HG03196 (cell line): ENCODE results near the gene BLM.
"Not testable (repeated sequence)": the region's sequence is repeated elsewhere in the genome, so short reads cannot be mapped to it uniquely, and the experiment has no call there.

Experiments used
- ATAC-seq: cut with Tn5 transposase; IDR thresholded peaks from one replicate; pipeline ENCODE4 v1.9.1; 2021; ENCODE audit not compliant: unreplicated experiment

BLM gene

DNA sequence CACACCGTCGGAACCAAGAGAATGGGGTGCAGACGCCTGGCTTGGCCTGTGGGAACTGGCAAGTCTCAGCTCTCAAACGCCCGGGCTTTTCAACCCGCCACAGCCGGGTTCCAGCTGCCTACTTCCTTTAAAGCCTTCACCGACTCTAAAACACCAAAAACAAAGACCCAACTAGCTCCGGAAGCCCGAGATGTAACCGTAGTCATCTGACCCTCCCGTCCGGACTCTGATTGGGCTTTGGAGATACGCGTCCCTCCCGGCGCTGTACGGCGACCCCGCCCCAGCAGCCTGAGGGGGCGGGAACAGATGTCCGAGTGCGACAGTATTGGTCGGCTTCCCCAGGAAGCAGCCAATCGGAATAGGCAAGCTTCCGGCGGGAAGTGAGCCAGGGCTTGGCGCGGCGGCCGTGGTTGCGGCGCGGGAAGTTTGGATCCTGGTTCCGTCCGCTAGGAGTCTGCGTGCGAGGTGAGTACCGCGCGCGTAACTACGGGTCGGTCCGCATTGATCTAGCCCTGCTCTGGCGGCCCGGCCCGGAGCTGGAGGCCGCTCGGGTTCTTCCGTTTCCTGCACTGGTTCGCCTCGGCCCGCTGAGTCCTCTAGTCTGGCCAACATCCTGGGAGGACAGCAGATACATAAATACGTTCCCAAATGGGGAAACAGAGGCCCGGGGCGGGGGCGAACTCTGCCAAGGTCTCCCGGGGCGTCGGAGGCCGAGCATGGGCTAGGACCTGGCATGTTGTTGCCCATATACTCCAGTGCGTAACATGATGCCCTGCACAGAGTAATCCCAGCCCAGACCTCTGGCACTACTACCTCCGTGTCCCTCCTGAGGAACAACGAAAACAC, at the start of gene BLM:
BLM (plus strand) TSS at position 371 of the 846 bp plus-strand sequence. CDS start 30,047 bp downstream, outside the sequence.
- peak; percentile 99 for ATAC-seq

DNA sequence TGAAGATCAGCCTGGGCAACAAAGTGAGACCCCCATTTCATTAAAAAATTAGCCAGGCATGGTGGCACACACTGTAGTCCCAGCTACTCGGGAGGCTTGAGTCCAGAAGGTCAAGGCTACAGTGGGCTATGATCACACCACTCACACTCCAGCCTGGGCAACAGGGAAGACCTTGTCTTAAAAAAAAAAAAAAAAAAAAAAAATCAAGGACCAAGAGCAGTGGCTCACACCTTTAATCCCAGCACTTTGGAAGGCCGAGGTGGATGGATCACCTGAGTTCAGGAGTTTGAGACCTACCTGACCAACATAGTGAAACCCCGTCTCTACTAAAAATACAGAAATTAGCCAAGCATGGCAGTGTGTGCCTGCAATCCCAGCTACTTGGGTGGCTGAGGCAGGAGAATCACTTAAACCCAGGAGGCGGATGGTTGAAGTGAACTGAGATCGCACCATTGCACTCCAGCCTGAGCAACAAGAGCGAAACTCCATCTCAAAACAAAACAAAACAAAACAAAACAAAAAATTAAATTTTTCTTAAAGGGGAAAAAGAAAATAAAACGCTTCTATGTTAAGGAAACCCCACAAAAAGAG, 49.3 kb upstream of the BLM start:
- ATAC-seq: not testable (repeated sequence)

DNA sequence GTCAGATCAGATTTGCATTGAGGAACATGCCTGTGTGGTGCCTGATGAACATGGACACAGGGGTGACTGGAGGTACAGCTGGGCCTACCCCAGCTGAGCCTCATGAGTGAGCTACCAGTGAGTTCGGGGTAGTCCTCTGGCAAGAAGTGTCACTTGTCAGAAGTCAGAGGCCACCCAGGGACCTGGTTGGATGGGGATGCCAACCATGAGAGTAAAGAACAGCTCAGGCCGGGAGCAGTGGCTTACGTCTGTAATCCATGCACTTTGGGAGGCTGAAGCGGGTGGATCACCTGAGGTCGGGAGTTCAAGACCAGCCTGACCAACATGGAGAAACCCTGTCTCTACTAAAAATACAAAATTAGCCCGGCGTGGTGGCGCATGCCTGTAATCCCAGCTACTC, 46.5 kb upstream of the BLM start:
- not testable (repeated sequence) for ATAC-seq

DNA sequence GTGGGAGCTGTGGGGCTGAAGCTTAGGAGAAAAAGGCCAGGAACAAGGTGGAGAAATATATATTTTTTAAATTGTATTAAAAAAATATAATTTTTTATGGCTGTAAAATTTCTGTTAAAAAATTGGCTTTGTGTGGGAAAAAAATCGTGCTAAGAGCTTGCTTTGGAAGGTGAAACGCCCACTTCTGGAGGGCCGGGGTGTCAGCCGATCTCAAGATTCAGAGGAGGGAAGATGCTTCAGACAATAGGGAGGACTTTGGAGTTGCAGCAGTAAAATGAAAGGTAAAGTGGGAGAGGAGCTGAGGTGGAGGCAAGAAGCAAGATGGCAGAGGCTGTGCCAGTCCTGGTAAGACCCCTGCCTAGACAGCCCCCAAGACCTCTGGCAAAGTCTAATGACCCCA, 45.9 kb upstream of the BLM start:
- no peak for ATAC-seq

DNA sequence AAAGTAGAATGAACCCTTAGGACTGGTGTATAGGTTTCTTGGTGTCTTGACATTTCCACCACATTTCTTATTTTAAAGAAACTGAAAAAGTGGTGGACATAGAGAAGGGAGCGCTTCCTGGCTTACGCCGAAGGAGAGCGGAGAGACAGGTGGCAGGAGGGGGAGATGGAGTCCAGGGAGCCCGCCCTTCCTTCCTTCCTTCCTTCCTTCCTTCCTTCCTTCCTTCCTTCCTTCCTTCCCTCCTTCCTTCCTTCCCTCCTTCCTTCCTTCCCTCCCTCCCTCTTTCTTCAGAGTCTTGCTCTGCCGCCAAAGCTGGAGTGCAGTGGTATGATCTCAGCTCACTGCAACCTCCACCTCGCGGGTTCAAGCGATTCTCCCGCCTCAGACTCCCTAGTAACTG, 43.8 kb upstream of the BLM start:
- not testable (repeated sequence) for ATAC-seq

DNA sequence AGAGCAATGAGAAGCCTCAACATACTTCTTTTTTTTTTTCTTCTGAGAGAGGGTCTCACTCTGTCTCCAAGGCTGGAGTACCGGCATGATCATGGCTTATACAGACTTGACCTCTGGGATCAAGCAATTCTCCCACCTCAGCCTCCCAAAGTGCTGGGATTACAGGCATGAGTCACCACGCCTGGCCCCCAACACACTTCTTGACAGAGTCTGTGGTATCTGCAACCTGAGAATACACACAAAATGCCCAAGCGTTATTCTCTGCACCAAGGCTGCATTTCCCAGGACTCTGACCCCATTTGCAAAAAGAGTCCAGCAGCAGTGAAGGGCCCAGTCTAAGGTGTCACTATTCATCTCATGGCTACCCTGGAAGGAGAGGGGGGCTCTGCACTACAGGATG, 42.7 kb upstream of the BLM start:
- ATAC-seq: no peak

DNA sequence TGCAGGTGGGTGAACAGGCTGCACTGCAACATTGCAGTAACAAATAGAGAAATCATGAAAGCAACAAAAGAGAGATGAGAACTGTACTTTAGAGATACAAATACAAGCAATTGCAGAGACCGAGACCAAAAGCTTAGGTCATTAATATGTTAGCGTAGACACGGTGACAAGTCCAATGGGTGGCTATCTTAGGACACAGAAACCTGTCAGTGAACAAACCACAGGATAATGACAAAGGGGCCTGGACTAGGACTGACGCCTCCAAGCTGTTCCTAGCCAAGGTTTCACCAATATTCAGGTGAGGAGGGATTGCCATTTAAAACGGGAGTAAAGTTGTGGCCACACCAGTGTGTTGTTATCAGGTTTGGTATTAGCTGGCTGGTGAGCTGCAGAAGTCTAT, 41.7 kb upstream of the BLM start:
- ATAC-seq: no peak

DNA sequence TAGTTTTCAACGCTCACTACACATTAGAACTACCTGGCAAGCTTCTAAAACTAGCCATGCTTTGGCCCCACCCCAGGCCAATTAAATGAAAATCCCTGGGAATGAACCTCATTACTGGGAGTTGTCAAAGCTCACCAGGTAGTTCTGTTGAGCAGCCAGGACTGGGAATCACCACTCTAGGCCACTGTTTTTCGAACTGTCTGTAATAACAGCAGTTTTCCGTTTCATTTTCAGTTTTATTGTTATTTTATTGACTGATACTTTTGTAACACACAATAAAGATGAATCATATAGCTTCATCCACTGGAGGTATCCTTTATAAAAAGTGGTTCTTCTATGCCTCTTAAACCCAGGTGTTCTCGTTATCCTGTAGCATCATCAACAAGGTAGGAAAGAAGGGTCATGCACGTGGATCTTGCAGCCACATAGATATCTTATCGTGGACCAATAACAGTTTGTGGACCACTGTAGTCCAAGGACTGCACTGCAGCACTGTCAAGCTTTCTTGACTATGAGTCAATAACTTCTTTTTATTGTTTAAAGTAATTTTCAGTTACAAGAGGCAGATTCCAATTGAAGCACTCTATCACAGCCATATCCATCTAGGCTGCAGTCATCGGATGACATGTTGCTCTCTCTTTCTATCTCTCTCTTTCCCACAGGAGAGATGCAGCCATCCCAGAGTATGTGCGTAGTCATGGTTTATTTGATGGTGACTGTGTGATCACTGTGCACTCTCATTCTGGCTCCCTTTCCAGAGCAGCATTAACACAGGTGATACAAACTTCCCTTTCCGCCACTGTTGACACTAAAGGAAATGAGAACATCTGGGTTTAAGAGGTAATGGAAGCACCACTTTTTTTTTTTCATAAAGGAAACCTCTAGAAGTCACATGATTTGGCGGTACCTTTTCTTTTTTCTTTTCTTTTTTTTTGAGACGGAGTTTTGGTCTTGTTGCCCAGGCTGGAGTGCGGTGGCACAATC, 39.0 kb upstream of the BLM start:
- no peak for ATAC-seq

DNA sequence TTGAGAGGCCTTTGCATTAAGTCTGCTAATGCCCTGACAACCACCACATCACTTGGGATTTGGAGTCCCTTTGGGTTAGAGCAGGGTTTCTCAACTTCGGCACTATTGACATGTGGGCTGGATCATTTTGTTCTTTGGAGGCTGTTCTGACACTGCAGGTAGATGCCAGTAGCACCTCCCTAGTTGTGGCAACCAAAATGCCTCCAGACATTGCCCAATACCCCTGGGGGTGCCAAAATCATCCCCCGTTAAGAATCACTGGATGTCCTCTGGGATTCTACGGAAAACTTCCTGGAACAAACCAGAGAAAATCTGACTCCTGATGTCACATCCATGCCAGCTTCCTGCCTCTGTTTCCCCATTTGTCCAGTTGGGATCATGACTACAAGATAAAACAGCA, 37.2 kb upstream of the BLM start:
- no peak for ATAC-seq

DNA sequence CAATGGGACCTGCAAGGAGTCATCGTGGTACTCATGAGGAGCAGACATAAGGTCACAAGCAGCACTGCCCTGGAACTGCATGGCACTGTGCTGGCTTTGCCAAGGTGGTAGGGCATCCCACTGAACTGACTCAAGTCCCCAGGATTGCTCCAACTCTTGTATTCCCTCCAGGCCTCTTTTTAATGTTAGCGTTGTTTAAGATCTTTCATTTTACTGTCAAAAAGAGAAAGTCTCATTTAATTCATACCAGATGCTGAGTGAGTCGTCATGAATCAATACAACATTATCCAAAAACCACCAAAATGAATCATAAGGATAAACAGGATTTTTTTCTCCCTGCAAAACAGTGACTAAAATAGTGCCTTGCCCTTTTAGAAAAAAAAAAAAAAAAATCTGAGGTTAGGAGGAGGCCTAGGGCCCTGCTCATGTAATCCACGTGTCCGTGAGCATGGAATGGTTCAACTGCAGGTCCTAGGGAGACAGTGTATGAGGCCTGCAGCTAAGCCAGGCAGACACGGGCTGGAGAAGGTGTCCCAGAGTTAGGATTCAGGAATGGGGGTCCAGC, 36.7 kb upstream of the BLM start:
- ATAC-seq: no peak

DNA sequence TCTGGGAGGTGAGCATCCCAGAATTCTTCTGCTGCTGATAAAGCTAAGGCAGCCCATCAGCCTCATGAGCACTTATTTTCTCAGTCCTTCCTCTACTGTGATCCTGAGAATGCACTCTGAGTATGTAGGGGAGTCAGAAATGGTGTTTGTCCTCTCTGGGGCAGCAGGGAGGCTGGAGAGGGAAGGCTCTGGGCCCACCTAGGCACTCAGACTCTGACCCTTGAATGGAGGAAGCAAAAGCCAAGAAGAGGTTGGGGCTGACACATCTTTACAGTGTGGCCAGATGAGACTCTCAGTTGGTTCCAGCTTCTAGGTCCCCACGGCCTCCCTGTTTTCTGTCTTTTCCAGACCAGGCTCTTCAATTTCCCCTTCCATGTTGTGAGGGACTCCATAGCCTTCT, 36.1 kb upstream of the BLM start:
- ATAC-seq: no peak

DNA sequence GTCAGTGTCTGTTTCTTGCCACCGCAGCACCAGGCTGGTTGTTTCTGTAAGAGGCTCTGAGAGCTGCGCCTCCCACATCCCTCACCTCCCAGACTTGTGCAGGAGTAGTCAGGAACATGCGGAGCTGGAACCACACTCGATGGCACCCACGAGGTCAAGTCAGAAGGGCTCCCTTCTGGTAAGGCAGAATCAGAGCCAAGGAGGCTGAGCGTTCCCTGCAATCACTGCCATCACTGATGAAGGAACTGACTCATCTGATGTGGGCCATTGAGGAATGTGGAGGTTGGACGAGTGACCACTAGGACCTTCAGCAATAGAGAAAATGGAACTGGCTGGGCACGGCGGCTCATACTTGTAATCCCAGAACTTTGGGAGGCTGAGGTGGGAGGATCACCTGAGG, 35.7 kb upstream of the BLM start:
- ATAC-seq: no peak

DNA sequence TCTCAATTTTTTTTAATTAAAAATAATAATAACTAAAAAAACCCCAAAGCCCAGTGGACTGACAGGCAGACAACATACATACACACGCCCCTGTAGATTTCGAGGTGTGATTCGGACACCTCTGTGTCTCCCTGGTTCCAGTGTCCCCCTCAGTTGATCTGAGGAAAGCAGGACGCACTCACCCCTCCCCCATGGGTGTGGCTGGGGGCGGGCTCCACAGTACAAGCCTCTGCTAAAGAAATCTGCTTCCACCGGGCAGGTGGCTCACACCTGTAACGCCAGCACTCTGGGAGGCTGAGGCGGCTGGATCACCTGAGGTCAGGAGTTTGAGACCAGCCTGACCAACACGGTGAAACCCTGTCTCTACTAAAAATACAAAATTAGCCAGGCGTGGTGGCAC, 33.8 kb upstream of the BLM start:
- no peak for ATAC-seq

DNA sequence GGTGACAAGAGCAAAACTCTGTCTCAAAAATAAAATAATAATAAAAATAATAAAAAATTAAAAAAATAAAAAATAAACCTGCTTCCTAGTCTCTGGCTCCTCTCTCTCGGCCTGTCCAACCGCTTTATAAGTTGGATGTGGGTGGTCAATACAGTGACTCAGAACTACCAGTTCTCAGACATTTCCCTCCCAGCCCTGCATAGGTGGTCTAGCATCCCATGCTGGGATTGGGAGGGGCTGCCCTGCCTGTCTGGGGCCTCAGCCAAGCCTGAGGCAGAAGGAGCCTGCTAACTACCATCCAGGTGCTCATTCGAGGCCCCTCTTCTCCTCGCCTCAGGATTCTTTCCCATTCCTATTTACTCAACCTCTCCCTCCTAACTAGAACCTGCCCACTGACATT, 33.3 kb upstream of the BLM start:
- ATAC-seq: no peak

DNA sequence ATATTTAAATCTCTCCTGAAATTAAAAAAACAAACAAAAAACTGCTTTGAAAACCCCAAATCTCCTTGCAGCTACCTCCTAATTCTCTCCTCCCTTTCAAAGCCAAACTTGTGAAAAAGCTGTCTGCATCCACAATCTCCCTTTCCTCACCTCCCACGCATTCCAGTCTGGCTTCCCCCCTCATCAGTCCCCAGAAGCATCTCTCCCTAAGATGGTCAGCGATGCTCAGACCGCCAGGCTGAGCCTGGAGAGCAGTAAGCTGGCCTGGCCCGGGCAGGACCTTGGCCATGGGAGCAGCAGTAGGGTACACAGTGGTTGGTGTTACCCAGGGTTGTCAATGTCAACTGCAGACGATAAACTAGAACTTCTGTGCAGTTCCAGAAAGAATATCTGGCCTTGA, 32.9 kb upstream of the BLM start:
- no peak for ATAC-seq

DNA sequence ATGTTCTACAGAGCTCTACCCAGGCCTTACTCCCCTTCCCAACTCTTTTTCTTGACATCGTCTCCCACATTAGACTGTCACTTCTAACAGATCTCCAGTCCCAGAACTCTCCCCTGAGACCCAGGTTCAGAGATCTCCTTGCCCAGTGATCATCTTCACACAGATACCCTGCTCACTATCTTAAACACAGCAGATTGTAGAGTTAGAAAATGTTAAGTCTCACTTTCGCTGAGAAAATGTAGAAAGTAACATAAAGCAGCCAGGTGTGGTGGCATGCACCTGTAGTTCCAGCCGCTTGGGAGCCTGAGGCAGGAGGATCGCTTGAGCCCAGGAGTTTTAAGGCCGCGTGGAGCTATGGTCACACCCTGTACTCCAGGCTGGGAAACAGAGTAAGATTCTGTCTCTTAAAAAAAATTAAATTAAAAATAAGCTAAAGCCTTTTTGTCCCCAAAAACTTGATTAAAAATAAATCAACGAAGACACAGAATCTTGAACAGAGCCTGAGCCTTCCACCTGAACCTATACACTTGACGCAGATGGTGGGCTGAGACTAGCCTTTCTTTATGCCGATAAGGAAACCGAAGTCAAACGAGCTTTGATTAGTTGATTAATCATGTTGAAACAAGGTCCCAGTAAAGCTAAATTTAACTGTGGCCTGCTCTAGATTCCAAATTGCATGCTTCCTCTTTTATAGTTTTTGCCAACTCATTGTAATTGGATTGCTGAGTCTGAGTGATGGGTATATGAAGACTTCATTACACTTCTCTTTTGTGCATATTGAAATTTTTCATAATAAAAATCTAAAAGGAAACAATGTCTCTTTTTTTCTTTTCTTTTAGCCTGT, 31.3 kb upstream of the BLM start:
- peak; percentile 27 for ATAC-seq

DNA sequence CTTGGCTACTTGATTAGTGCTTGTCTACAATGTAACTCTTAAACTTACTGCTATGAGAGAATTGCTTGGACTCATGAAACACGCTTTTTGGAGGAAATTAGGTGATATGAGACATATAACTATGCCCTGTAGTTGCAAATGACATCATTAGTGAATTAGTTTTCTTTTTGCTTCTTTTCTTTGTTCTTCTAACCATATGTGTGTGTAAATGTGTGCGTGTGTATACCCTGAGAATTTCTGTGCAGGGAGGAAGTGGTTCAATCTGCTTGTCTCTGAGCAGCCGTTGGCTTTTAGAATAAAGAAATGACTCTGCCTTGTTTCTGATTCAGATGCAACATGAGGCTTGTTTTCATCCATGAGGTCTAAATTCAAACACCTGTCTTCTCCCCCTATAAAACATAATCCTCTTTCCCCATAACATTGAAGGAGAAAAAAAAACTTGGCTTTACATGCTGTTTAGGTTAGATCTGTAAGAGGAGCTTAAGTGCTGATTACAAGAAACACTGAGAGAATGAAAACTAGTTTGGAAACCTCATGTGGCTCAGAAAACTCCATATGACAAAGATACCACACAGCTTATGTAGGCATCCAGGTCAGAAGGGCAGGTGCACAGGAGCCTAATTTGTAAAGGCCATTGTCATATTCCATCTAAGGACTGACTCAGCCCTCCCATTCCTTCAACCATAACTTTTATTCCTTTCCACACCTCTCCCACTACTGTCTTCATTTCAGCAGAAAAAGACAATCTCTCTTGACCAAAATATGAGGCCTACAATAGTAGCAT, 30.5 kb upstream of the BLM start:
- peak; percentile 82 for ATAC-seq

DNA sequence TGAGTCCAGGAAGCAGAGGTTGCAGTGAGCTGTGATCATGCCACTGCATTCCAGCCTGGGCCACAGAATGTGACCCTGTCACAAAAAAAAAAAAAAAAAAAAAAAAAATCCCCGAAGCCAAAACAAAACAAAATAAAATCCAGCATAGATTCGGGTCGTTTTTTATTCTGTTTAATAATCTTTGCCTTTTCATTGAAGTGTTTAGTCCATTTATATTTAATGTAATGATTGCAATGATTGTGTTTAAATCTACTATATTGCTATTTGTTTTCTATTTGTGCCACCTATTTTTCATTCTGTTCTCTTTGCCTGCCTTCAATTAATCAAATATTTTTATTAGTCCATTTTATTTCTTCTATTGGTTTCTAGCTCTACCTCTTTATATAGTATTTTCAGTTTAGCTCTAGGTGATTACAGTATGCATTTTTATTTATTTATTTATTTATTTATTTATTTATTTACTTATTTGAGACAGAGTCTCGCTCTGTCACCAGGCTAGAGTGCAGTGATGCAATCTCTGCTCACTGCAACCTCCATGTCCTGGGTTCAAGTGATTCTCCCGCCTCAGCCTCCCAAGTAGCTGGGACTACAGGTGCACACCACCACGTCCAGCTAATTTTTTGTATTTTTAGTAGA, 27.7 kb upstream of the BLM start:
- ATAC-seq: not testable (repeated sequence)

DNA sequence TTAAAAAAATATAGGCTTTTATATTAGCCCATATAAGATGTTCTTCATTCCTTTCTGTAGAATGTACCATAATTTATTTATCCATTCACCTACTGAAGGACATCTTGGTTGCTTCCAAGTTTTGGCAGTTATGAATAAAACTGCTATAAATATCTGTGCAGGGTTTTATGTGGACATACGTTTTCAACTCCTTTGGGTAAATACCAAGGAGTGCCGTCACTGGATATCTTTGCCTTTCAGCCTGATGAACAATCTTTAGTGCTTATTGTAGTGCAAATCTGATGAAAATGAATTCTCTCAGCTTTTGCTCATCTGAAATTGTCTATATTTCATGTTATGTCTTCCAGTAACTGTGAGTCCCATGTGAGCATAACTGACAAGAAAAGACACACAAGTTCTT, 26.6 kb upstream of the BLM start:
- ATAC-seq: no peak
